Measurements from ENCODE around the gene FKTN.

FKTN gene

GRCh38 chr9:105593145-105593544 lies 35.2 kb downstream of the FKTN start:
- in situ Hi-C loops (cut with HindIII; ENCODE audit: low sequenced_read_pairs) = no loop called here
- TF ChIP-seq CTCF (IDR thresholded peaks at IDR 0.05; ENCODE audit: low read depth, low read length) = no peak
- H3K4me3 ChIP-seq (ENCODE audit: low read depth, low read length) = no peak overlapping the region
- no peak for DNase-seq (ENCODE audit: low read depth, low spot score)

- in situ Hi-C loops (cut with HindIII; ENCODE audit: low sequenced_read_pairs) = no loop called here
- TF ChIP-seq CTCF (IDR thresholded peaks at IDR 0.05; ENCODE audit: low read depth, low read length) = peak; percentile 49
- no peak overlapping the region for H3K4me3 ChIP-seq (ENCODE audit: low read depth, low read length)
- DNase-seq (ENCODE audit: low read depth, low spot score) = peak; percentile 49
Observed at GRCh38 chr9:105608721-105609598, 51.0 kb downstream of the FKTN start.

- no peak for TF ChIP-seq CTCF (IDR thresholded peaks at IDR 0.05; ENCODE audit: low read depth, low read length)
- in situ Hi-C loops (cut with HindIII; ENCODE audit: low sequenced_read_pairs) = no loop called here
- no peak overlapping the region for H3K4me3 ChIP-seq (ENCODE audit: low read depth, low read length)
- no peak for DNase-seq (ENCODE audit: low read depth, low spot score)
Observed at GRCh38 chr9:105621001-105621400, 63.1 kb downstream of the FKTN start.

- no peak overlapping the region for H3K4me3 ChIP-seq (ENCODE audit: low read depth, low read length)
- in situ Hi-C loops (cut with HindIII; ENCODE audit: low sequenced_read_pairs) = no loop called here
Observed at GRCh38 chr9:105625088-105625487, 67.2 kb downstream of the FKTN start.

GRCh38 chr9:105632807-105633206 lies 74.9 kb downstream of the FKTN start:
- no peak for TF ChIP-seq CTCF (IDR thresholded peaks at IDR 0.05; ENCODE audit: low read depth, low read length)

More at GRCh38 chr9:105625088-105625487, 67.2 kb downstream of the FKTN start:
- no peak for DNase-seq (ENCODE audit: low read depth, low spot score)
- TF ChIP-seq CTCF (IDR thresholded peaks at IDR 0.05; ENCODE audit: low read depth, low read length) = no peak

GRCh38 chr9:105633411-105633810 lies 75.5 kb downstream of the FKTN start:
- in situ Hi-C loops (cut with HindIII; ENCODE audit: low sequenced_read_pairs) = no loop called here
- DNase-seq (ENCODE audit: low read depth, low spot score) = no peak
- TF ChIP-seq CTCF (IDR thresholded peaks at IDR 0.05; ENCODE audit: low read depth, low read length) = no peak
- no peak overlapping the region for H3K4me3 ChIP-seq (ENCODE audit: low read depth, low read length)

More at GRCh38 chr9:105632807-105633206, 74.9 kb downstream of the FKTN start:
- in situ Hi-C loops (cut with HindIII; ENCODE audit: low sequenced_read_pairs) = no loop called here
- no peak for DNase-seq (ENCODE audit: low read depth, low spot score)
- H3K4me3 ChIP-seq (ENCODE audit: low read depth, low read length) = no peak overlapping the region
